Inflammatory macrophage treated with lipopolysaccharide for 4 hours (primary cell): ENCODE data around the gene ZNF585A.
"Not testable (repeated sequence)": the region's sequence is repeated elsewhere in the genome, so short reads cannot be mapped to it uniquely, and the experiment has no call there.

Experiments
- DNase-seq: peaks from one replicate; pipeline ENCODE4 v3.0.0-alpha.2; 2020

Gene ZNF585A

DNA sequence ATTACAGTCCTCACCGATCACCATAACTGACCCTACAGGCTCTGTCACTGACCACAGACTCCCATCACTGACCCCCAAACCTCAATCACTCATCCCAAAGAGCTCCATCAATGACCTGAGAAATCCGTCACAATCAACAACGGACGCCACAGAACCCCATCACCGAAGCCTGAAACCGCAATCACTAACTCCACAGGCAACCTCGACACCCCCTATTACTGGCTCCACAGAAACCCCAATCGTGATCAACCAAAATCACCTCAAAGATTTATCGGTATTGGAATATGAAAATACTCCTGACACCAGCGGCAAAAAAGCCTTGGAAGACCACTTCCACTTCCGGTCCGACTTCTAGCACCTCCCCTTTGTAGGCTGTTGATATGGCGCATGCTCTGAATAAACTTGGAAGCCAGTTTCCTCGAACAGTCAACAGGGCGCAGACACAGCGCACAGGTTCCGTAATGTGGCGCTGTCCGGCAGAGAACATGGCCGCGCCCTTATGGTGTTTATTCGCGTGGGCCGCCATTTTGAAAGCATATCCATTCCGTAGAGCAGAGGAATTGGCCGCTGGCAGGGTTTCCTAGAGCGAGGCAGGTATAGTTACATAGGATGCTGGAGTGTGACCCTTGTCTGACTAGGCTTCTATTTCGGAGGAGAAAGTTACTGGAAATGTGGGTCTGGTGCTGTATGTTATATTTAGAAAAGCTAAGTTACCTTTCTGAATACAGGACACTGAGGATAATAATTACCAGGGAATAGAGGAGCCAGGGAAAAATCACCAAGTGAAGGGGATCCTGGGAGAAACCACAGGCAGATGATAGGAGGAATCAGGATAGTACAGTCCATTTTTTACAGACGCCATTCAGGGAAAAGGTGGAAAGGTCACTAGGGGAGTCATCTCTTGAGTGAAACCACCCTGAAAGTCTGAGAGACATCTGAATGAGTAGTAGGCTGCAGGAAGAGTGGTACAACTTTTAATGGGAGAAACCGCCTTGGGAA lies at the start of gene ZNF585A:
TSS of gene ZNF585A (minus strand) at position 328 of the 999 bp plus-strand sequence. CDS start 2,785 bp downstream, outside the sequence.
- peak; percentile 98 for DNase-seq

DNA sequence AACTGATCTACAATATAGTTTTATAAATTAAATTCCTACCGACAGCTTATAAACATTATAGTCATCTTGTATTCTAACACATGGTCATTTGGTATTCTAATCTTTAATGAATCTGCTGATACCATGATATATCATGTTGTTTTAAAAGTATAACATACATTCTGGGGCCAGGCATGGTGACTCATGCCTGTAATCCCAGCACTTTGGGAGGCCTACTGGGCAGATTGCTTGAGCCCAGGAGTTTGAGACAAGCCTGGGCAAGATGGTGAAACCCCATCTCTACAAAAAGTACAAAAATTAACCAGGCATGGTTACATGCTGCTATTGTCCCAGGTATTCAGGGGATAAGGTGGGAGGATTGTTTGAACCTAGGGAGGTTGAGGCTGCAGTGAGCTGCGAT lies 48.6 kb upstream of the ZNF585A start:
- DNase-seq: no peak

DNA sequence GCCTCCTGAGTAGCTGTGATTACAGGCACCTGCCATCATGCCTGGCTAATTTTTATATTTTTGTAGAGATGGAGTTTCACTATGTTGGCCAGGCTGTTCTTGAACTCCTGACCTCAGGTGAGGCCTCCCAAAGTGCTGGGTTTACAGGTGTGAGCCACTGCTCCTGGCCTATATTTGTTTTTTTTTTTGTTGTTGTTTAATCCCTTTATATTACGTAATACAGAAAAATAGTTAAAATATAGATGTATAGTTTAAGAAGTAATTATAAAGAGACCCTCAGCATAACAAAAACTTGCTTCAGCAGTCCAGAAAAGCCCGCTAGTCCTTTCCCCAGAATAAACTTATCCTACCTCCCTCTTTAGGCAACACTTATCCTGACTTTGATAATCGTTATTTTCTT lies 47.9 kb upstream of the ZNF585A start:
- DNase-seq: no peak

DNA sequence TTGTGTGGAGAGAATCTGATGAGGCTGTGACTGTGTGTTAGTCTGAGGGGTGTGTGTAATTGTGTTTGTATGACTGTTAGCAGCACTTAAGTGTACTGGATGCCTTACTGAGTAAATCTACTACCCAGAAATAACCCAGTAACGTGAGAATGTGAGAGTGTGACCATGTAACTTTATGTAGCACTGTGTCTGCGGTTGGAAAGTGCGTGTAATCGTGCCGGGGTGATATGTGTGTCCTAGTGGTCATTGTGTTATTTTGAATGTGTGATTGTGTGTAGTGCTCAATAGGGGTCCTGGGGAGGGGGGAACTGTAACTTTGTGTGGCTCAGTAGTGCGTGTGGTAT lies 46.1 kb upstream of the ZNF585A start:
- no peak for DNase-seq

DNA sequence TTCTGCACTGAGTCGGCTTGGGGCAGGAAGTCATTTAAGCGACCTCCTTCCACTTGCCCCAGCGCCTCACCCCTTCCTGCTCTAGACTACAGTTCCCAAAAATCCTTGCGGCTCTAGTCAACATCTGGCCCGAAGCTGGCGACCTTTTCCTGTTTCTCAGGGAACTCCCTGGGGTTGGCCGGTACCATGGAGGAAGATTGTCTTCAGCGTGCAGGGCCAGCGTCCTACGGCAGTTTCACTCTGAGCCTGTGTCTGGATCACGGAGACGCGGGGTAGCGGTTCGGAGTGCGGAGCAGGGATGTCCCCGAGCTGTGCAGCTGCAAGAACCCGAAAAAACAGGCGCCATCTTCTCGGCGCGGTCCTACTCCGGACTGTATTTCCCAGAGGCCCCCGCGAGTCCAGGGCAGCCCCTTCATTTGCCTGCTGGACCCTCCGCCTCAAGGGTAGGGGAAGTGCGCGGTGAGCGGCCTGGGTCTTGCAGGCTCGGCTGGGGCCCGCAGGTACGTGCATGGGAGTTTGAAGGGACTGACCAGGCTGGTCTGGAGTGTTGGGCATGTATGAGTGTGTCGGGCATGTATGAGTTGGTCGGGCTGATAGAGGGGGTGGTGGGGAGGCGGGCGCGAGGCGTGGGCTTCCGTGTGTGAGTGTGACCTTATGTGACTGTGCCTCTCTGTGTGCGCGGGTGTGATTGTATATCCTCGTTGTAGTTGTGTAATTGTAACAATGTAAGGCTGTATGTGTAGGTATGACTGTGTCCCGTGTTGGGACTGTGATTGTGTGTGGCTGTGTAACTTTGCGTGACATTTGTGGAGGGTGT lies 45.5 kb upstream of the ZNF585A start, which contains the start of gene ZNF383:
TSS of gene ZNF383 (plus strand) at position 440 of the 817 bp plus-strand sequence. CDS start 12,240 bp downstream, outside the sequence.
- peak; percentile 90 for DNase-seq

DNA sequence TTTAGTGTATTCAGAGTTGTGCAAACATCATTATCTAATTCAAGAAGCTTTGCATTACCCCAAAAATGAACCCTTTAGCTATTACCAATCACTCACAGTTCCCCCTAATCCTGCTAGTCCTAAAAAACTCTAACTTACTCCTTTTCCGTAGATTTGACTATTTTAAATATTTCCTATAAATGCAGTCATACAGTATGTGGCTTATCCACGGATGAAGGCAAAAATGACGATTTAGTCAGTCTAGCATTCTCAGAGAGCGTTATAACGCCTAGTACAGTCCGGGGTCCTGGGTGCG lies 44.9 kb upstream of the ZNF585A start:
- no peak for DNase-seq

DNA sequence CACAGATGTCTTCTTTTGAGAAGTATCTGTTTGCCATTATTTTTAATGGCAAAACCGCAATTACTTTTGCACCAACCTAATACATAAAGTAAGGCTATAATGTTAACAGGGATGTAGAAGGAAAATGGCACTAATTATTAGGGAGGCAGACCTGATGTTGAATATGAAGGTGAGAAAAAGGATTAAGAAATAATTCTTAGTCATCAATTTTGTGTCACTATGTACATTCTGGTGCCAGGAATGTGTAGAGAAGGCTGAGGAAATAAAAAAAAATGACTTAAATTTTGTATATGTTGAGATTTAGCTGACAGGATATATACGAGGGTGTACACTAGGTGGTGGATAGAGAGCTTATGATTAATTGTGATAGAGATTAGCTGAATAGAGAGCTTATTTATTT lies 25.3 kb upstream of the ZNF585A start:
- no peak for DNase-seq

DNA sequence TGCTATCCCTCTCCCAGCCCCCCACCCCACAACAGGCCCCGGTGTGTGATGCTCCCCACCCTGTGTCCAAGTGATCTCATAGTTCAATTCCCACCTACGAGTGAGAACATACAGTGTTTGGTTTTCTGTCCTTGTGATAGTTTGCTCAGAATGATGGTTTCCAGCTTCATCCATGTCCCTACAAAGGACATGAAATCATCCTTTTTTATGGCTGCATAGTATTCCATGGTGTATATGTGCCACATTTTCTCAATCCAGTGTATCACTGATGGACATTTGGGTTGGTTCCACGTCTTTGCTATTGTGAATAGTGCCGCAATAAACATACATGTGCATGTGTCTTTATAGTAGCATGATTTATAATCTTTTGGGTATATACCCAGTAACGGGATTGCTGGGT lies 24.6 kb upstream of the ZNF585A start:
- DNase-seq: not testable (repeated sequence)

DNA sequence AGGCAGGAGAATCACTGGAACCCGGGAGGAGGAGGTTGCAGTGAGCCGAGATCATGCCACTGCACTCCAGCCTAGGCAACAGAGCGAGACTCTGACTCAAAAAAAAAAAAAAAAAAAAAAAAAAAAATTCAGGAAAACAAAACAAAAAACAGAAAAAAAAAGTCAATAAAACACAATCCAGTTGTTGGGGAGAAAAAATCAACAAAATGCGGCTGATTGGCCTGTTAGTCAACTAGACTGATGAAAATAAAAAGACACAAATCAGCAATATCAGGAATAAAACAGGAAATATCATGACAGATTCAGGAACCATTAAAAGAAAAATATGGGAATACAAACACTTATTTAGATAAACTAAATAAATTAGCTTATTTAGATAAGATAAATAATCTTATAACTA lies 22.8 kb upstream of the ZNF585A start:
- DNase-seq: not testable (repeated sequence)

DNA sequence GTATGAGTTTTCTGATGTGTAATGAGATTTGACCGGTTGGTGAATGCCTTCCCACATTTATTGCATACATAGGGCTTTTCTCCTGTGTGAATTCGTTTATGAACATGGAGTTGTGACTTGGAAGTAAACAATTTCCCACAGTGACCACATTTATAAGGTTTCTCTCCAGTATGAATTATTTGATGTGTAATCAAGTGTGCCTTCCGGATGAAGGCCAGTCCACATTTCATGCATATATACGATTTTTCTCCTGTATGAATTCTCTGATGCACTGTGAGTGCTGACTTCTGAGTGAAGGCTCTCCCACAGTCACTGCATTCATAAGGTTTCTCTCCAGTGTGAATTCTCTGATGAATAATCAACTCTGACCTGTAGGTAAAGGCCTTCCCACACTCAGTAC lies 13.6 kb upstream of the ZNF585A start:
- DNase-seq: not testable (repeated sequence)

DNA sequence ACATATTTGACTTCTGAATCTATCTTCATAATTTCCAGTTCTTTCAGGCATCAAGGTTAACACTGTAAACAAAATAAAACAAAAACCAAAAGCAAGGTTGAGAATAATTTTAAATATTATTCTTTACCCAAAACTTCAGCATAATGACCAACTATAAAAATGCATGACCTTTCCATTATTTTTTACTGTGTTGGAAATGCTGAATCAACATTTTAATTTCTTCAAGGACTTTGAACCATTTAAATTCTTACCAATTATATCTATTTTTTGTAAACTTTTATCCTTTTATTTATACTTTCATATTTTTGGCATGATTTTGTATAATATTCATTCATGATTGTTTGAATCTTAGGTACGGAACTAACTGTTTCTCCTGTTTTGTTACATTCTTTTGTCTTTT lies 6.9 kb downstream of the ZNF585A start:
- DNase-seq: no peak

DNA sequence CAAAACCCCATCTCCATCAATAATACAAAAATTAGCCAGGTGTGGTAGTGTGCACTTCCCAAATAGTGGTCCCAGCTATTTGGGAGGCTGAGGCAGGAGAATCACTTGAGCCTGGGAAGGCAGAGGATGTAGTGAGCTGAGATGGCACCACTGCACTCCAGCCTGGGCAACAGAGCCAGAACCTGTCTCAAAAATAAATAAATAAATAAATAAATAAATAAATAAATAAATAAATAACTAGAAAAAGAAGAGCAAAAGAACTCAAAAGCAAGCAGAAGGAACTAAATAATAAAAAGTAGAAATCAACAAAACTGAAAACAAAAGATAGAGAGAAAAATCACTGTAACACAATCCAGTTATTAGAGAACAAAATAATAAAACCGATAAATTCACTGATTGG lies 12.3 kb downstream of the ZNF585A start:
- DNase-seq: no peak

DNA sequence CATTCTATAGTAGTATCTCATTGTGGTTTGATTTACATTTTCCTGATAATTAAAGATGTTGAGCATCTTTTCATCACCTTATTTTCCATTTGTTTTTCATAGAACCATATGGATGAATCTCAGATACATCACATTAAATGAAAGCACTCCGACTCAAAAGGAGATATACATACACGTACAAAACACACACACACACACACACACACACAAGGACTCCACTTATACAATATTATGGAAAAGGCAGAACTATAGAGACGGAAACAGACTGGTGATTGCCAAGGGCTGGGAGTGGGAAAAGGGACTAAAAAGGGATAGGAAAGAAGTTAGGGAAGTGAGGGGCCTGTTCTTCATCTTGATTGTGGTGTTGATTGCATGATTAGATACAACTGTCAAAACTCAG lies 24.3 kb downstream of the ZNF585A start:
- DNase-seq: no peak

DNA sequence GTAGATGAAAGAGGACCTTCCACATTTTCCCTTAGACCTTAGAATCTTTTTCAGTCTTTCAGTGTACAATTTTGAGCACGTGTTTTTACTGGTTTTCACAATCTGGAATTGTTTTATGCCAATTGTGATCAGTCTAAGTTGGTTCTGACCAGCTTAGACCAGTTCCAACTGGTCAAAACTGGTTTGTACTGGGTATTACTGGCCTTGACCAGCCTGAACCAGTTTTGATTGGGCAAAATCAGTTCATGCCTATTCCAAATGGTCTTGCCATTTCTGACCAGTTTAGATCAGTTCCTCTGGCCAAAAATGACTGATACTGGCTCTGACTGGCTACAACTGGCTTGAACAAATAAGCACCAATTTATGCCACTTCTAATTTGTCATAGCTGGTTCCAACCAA lies 36.4 kb downstream of the ZNF585A start:
- no peak for DNase-seq

DNA sequence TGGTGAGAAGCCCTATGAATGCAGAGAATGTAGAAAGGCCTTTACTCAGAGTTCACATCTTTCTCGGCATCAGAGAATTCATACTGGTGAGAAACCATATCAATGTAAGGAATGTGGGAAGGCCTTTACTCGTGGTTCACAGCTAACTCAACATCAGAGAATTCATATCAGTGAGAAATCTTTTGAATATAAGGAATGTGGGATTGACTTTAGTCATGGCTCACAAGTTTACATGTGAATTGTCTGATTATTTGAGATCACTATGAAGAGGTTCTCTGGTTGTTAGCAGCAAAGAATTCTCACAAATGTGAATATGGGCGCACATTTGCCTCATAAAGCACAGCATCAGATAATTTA lies 43.7 kb downstream of the ZNF585A start:
- no peak for DNase-seq

DNA sequence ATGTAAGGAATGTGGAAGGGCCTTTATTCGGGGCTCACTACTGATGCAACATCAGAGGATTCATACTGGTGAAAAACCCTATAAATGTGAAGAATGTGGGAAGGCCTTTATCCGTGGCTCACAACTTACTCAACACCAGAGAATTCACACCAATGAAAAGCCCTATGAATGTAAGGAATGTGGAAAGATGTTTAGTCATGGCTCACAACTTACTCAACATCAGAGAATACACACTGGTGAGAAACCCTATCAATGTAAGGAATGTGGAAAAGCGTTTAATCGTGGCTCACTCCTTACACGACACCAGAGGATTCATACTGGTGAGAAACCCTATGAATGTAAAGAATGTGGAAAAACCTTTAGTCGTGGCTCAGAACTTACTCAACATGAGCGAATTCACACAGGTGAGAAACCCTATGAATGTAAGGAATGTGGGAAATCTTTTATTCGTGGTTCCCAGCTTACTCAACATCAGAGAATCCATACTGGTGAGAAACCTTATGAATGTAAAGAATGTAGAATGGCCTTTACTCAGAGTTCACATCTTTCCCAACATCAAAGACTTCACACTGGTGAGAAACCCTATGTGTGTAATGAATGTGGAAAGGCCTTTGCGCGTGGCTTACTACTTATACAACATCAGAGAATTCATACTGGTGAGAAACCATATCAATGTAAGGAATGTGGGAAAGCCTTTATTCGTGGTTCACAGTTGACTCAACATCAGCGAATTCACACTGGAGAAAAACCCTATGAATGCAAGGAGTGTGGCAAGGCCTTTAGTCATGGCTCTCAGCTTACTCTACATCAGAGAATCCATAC lies 44.3 kb downstream of the ZNF585A start:
- no peak for DNase-seq

DNA sequence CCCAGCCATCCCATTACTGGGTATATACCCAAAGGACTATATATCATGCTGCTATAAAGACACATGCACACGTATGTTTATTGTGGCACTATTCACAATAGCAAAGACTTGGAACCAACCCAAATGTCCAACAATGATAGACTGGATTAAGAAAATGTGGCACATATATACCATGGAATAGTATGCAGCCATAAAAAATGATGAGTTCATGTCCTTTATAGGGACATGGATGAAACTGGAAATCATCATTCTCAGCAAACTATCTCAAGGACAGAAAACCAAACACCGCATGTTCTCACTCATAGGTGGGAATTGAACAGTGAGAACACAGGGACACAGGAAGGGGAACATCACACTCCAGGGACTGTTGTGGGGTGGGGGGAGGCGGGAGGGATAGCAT lies 50.4 kb downstream of the ZNF585A start:
- not testable (repeated sequence) for DNase-seq

DNA sequence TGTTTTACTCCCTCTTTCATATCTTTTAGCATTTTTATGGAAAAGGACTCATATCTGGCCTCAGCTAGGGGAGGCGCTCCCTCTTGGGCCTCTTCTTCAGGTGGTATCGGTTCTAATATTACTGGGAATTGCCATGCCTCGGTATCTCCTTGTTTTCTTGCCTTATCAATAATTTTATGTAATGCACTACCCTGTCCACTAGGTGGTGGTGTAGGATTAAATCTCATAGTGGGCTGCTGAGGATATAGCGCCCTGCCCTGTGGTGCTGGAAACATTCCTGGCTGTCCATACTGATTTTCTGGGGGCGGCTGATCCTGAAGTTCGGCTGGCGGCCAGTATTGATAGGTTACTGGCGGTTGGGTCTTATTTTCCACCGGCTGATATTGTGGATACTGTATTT lies 58.5 kb downstream of the ZNF585A start:
- no peak for DNase-seq

DNA sequence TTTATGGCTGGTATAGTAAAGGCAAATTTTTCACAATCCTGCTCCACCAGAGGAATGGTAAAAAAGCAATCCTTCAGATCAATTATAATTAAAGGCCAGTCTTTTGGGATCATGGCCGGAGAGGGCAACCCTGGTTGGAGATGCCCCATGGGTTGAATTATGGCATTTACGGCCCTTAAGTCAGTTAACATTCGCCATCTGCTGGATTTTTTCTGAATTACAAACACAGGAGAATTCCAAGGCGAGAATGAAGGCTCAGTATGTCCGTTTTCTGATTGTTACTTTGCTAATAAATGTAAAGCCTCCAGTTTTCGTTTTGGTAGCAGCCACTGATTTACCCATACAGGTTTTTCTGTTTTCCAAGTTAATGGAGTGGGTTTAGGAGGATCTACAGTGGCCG lies 60.7 kb downstream of the ZNF585A start:
- peak; percentile 5 for DNase-seq

DNA sequence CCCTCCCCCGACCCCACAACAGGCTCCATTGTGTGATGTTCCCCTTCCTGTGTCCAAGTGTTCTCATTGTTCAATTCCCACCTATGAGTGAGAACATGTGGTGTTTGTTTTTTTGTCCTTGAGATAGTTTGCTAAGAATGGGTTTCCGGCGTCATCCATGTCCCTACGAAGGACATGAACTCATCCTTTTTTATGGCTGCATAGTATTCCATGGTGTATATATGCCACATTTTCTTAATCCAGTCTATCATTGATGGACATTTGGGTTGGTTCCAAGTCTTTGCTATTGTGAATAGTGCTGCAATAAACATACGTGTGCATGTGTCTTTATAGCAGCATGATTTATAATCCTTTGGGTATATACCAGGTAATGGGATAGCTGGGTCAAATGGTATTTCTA lies 68.4 kb downstream of the ZNF585A start:
- not testable (repeated sequence) for DNase-seq

DNA sequence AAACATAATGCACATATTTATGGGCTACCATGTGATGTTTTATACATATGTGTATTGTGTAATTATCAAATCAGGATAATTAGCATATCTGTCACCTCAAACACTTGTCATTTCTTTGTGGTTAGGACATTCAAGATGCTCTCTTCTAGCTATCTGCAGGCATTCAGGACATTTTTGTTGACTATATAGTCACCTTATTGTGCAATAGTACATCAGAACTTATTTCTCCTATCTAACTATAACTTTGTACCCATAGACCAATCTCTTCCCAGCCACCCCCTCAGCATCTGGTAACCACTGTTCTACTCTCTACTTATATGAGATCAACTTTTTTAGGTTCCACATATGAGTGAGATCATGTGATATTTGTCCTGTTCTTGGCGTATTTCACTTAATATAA lies 73.9 kb downstream of the ZNF585A start:
- no peak for DNase-seq

DNA sequence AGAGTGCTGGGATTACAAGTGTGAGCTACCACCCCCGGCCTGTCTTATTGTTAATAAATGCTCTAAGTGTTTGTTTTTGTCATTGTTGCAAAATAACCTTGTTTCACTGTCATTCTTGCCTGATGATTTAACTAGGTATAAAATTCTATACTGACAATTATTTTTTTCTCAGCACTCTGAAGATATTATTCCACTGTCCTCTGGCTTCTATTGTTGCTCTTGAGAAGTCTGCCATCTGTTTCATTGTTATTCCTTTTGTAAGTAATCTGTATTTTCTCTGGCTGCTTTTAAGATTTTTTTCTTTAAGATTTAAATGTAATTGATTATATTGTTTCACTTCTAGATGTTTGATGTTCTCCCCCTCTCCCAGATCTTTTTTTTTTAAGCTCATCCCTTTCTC lies 76.6 kb downstream of the ZNF585A start:
- no peak for DNase-seq
